Measurements from ENCODE around the gene RANBP6.
A peak's percentile ranks its signal among the peaks of the same experiment; 100 is the strongest.
"Not testable (repeated sequence)": the region's sequence is repeated elsewhere in the genome, so short reads cannot be mapped to it uniquely, and the experiment has no call there.

RANBP6 gene

DNA sequence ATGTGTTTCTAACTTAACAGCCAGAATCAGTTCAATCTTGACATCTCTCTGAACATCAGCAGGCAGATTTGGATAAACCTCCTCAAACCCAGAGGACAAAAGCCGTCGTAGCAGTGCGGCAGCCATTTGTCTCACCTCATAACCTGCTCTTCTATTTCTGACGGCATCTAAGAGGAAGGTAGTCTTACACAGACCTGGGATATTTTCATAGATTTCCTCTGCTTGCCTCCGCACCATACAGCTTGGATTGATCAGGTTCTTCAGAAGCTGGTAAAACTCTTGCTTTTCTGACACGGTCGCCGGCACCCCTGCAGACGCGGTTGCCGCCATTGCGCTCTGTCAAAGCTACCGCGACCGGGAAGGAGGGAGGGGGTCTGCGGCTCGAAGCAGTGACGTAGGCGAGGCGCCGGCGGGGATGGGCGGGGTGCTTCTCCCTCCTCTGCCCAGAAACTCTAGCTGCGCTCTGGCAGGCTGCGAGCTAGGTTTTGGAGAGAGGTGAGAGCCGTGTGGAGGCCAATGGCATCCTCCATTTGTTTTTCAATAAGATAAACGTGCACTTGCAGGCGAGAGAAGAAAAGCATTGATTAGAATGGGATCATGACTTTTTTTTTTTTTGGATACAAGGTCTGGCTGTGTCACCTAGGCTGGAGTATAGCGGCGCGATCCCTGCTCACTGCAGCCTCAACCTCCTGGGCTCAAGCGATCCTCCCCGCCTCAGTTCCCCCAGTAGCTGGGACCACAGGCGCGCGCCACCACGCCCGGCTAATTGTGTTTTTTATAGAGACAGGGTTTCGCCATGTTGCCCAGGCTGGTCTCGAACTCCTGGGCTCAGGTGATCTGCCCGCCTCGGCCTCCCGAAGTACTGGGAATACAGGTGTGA, at the start of gene RANBP6:
Gene RANBP6 (minus strand): TSS at position 347 of the 880 bp plus-strand sequence. CDS start 17 bp downstream, at position 330.
- peak; percentile 78 for DNase-seq (ENCODE audit: low read depth, low spot score)

GRCh38 chr9:6063146-6063545, 47.7 kb upstream of the RANBP6 start:
- not testable (repeated sequence) for DNase-seq (ENCODE audit: low read depth, low spot score)

- DNase-seq (ENCODE audit: low read depth, low spot score): no peak
These were observed 40.2 kb upstream of the RANBP6 start for GRCh38 chr9:6055666-6056065.

DNA sequence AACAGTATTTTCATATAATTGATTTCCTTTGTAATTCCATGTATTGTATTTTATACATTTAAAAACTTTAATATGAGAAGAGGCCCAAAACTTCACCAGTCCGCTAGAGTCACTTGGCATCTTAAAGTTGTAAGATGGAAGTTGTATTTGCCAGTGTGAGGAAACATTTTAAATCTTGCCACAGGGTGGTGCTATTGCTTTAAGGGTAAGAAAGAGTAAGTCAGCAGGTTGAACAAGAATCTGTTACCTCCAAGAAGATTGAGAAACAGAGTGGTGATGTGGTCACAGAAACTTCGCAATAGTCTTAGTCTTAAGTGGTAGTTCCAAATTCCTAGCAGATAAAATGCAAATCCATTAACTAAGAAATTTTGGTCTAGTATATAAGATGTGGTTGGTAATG, 39.8 kb upstream of the RANBP6 start:
- DNase-seq (ENCODE audit: low read depth, low spot score): no peak

- peak; percentile 36 for DNase-seq (ENCODE audit: low read depth, low spot score)
These were observed 39.1 kb upstream of the RANBP6 start for GRCh38 chr9:6054280-6055099.

DNA sequence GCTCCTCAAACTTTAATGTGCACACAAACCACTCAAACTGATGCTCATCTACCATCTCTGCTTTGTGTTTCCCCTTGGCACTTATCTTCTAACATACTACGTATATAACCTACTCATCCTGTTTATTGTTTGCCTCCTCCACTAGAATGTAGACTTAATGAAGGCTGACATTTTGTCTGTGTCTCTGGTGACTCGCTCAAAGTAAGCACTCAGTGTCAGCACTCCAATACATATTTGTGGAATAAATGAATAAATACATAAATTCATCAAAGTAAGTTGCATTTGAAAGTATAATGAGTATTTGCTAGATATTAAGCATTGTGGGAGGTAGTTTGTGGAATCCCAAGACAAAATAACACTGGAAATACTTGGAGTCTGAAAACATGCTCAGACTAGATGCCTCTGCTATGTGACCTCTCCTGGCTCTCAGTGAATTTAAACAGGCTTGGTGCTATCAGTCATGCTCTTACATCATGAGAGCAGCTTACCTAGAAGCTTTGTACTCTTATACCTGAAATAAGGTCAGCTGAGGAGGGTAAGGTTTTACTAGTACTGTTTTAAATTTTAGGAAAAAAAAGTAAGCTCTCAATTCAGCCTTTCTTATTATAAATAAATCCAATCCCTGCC, 37.0 kb upstream of the RANBP6 start:
- no peak for DNase-seq (ENCODE audit: low read depth, low spot score)

DNA sequence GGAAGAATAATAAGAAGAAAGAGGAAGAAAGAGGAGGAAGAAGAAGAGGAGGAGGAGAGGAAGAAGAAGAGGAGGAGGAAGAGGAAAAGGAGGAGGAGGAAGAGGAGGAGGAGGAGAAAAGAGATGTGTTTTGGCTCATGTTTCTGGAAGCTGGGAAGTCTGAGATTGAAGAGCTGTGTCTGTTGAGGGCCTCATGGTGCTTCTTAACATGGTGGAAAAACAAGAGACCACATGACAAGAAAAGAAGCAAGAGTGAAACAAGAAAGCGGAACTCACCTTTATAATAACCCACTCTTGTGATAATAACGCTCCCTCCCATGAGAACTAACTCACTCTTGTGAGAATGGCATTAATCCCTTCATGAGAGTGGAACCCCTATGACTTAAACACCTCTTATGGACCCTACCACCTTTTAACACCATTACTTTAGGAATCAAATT, 36.1 kb upstream of the RANBP6 start:
- no peak for DNase-seq (ENCODE audit: low read depth, low spot score)

DNA sequence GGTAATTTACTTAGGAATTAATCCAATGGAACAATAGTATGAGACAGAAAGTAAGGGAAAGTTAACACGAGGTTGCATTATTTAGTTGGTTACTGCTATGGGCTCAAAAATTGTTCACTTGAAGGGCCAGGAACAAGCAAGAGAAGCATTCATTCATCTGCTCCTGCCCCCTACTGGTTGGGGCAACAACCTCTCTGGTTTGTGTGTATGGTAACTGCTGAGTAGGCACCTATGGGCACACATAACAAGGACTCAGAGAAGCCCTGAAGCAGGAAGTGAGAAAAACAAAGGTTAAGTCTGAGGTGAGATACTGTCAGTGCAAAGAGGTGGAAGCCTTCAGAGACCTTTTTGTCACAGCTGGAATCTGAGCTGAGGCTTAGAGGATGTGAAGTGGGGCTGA, 34.4 kb upstream of the RANBP6 start:
- no peak for DNase-seq (ENCODE audit: low read depth, low spot score)

GRCh38 chr9:6048039-6048438, 32.6 kb upstream of the RANBP6 start:
- DNase-seq (ENCODE audit: low read depth, low spot score): no peak

DNA sequence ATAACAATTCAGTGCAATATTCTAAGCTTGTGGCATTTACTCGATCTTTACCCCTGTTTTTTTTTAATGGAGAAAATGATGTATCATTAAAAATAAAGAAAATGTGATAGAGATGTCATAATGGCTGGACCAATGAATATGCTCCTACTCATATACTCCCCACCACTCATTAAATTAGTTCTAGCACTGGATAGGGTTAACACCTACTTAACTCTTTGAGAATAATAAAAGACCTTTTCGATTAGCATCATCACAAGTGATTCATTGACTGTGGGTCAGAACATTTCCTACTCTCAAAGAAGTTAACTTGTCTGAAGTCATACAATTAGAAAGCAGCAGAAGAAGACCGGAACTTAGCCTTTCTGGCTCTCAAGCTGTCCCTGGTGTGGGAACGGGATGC, 31.6 kb upstream of the RANBP6 start:
- no peak for DNase-seq (ENCODE audit: low read depth, low spot score)

GRCh38 chr9:6045364-6045763, 29.9 kb upstream of the RANBP6 start:
- DNase-seq (ENCODE audit: low read depth, low spot score): no peak

DNA sequence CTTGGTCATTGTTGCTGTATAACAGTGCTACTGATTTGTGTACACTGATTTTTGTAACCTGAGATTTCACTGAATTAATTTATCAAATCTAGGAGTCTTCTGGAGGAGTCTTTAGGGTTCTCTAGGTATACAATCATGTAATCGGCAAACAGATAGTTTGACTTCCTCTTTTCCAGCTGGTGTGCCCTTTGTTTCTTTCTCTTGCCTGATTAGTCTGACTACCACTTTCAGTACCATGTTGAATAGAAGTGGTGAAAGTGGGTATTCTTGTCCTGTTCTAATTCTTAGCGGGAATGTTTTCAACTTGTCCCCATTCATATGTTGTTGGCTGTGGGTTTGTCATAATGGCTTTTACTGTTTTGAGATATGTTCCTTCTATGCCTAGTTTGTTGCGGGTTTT, 24.7 kb upstream of the RANBP6 start:
- DNase-seq (ENCODE audit: low read depth, low spot score): no peak

DNA sequence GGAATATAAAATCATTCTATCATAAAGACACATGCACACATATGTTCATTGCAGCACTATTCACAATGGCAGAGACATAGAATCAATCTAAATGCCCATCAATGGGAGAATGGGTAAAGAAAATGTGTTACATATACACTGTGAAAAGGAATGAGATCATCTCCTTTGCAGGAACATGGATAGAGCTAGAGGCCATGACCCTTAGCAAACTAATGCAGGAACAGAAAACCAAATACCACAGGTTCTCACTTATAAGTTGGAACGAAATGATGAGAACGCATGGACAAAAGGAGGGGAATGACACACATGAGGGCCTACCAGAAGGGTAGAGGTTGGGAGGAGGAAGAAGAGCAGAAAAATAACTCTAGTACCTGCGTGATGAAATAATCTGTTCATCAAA, 21.0 kb upstream of the RANBP6 start:
- DNase-seq (ENCODE audit: low read depth, low spot score): no peak

- DNase-seq (ENCODE audit: low read depth, low spot score): no peak
These were observed 19.5 kb upstream of the RANBP6 start for GRCh38 chr9:6034954-6035353.

DNA sequence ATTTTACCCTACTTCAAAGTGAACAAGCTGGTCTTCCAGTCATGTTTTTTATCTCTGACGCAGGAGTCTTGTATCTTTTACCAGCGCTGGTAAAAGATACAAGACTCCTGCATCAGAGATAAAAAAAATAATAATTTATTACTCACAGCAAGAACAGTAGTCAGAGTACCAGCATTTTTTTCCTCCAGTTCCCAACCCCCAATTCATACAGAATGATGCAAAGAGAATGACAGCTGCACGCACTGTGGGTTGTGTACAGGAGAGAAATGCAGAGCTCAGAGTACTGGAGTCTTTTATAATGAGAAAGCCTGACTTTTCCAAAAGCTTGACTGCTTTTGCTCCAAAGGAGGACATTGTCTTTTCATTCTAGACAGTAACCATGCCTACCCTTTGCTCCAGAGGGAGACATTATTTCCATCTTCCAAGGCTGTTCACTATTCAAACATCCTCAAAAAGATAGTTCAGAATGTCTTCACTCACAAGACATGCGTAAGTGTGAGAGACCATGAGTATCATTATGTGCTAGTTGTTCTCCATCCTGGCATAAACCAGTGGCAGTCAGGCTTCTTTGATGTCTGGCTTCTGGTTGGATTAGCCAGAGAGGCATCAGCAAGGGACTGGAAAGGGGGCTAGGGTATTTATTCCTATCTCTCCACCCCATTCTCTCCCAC, 14.3 kb upstream of the RANBP6 start:
- DNase-seq (ENCODE audit: low read depth, low spot score): no peak

DNA sequence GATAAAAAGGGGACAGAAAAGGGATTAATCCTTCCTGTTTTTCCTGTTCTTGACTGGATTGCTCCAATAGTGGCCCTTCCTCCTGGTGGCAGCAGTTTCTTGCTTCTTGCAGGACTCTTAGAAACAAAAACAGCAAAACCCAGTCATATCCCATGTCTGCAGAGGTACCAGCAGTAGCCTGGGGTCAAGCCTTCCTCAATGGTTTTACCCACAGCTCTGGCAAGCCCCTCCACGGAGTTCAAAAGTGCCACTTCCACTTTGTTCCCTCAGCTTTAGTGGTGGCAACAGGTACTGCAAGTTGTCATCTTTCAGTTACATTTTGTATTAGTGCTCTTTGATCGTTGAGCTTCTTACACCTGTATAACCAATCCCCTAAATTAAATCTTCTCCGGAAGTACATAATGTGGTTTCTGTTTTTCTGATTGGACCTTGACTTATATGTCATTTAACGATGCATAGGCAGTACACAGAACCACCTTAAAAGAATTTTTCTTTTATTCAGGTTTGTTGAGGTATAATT, 8.7 kb upstream of the RANBP6 start:
- no peak for DNase-seq (ENCODE audit: low read depth, low spot score)

GRCh38 chr9:6016975-6017374, 1.6 kb upstream of the RANBP6 start:
- not testable (repeated sequence) for DNase-seq (ENCODE audit: low read depth, low spot score)

GRCh38 chr9:6014670-6015270, 654 bp downstream of the RANBP6 start:
- no peak for DNase-seq (ENCODE audit: low read depth, low spot score)

DNA sequence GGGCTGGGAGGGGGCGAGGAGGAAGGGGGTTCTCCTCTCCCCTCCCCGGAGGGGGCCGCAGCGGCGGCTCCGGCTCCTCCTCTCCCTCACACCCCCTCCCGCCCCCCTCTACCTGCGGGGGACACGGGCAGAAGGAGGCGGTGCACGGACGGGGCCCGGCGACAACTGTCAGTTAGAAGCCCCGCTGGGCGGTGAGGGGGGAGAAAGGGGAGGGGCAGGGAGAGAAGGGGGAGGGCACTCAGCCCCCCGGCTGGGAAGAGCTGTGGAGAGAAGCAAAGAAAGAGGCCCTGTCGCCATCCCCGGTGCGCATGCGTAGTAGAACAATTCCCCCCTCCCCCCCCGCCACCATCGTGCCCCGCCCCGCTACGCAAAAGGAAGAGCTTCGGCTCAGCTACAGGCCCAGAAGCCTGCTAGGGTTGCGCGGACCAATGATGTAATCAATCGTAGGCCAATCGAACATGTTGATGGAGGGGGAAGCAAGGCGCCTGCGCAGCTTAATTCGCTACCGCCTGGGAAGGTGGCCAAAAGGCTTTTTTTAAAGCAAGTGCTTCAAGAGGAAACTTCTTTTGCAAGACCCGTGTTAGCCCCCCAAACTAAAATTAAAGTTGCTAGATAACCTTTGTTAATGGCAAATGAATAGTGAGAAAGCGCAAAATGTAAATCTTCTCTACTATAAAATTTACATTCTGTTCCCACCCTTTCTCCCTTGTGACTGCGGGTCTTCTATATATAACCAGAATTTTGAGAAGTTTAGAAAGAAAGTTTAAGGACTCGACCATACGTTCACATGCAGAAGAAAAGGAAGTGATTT, 7.0 kb downstream of the RANBP6 start:
- DNase-seq (ENCODE audit: low read depth, low spot score): peak; percentile 91

DNA sequence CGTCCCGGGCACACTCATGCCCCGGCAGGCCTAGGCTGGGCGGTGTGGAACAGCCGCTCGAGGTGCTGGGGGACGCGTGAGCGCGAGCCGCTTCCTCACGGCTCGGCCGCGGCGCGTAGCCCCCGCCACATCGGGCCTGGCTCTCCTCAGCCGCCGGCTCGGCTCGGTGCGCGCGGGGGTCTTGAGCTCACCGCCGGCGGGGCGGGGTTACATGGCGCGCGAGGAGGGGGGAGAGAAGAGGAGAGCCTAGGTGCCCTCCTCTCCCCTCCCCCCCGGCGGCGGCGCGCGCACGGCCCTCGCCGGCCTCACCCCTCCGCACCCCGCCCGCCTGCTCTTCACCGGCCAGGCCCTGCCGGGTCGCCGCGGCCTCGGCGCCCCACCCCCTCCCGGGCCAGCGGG, 7.7 kb downstream of the RANBP6 start:
- peak; percentile 63 for DNase-seq (ENCODE audit: low read depth, low spot score)

Data from activated CD4-positive, CD25-positive, alpha-beta regulatory T cell treated with anti-CD3 and anti-CD28 coated beads, Interleukin-2, amount 50 U/mL, for 16 hours (primary cell).